GM13976 (cell line): ENCODE results near the gene KCNC4.

Experiments used
- DNase-seq: peaks from one replicate; pipeline ENCODE4 v3.0.0; 2012; ENCODE audit warnings: low spot score
- in situ Hi-C: fragments of 300-500 bp; cut with MboI; formaldehyde crosslinking; loops from one replicate; pipeline ENCODE4 v1.12.0; 2022; ENCODE audit warnings: low sequenced_read_pairs, mixed read lengths, inconsistent platforms; ENCODE audit not compliant: unreplicated experiment
- TF ChIP-seq, protein P1 (sequence below): IDR thresholded peaks from 2 replicates; pipeline ENCODE4 v1.5.1; 2012; ENCODE audit warnings: borderline replicate concordance, mild to moderate bottlenecking; ENCODE audit not compliant: insufficient read depth; ENCODE audit errors: extremely low read depth, missing control alignments, control extremely low read depth

The KCNC4 gene

DNA sequence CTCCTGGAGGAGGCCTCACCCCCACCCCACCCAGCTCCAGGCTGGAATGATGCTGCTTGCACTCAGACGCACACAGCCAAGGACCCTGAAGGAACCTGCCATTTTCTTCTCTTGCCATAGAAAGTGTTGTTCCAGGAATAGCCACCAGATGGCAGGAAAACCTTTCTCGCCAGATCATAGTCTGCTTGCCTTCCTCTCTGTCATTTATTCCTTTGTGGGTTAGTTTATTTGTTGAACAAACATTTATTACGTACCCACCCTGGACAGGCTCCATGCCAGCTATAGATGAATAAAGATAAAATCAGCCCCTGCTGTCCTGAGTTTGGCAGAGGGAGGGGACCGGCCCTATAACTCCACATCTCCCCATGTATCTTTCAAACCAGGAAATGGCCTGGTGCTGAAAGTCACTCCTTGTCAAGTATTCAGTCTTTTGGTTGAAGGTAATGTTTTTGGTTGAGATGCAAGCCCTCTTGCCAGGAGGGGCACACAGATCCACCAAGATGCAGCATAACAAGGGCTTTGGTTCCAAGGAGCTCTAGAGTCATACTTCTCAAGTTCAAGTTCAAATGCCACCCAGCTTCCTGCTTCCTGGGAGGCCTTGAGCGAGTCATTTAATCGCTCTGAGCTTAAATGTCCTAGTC lies 7.0 kb upstream of the KCNC4 start:
- in situ Hi-C loops: loop anchor here (10.0 kb wide), 1 partner anchor 252 kb away; the partner anchor contains the start of gene PROK1
- peak; percentile 79 for DNase-seq
- TF ChIP-seq, protein P1, sequence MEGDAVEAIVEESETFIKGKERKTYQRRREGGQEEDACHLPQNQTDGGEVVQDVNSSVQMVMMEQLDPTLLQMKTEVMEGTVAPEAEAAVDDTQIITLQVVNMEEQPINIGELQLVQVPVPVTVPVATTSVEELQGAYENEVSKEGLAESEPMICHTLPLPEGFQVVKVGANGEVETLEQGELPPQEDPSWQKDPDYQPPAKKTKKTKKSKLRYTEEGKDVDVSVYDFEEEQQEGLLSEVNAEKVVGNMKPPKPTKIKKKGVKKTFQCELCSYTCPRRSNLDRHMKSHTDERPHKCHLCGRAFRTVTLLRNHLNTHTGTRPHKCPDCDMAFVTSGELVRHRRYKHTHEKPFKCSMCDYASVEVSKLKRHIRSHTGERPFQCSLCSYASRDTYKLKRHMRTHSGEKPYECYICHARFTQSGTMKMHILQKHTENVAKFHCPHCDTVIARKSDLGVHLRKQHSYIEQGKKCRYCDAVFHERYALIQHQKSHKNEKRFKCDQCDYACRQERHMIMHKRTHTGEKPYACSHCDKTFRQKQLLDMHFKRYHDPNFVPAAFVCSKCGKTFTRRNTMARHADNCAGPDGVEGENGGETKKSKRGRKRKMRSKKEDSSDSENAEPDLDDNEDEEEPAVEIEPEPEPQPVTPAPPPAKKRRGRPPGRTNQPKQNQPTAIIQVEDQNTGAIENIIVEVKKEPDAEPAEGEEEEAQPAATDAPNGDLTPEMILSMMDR: peak; percentile 65

DNA sequence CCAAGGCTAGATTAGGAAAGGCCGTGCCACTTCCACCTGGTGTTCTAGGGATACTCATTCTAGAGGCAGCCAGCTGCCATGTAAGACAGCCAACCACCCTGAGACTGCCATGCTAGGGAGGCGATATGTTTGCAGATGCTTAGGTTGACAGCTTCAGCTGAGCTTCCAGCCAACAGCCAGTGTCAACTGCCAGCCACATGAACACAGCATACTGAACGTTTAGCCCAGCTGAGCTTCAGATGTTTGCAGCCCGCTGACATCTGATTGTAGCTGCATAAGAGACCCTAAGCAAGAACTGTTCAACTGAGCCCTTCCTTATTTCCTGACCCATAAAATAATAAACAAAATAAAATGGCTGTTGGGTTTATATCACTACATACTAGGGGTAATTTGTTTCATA lies 5.0 kb upstream of the KCNC4 start:
- TF ChIP-seq, protein P1: no peak
- no peak for DNase-seq
- in situ Hi-C loops: loop anchor here (5.0 to 10.0 kb wide), 2 partner anchors 107 to 250 kb away; partner anchors contain the start of gene PROK1

DNA sequence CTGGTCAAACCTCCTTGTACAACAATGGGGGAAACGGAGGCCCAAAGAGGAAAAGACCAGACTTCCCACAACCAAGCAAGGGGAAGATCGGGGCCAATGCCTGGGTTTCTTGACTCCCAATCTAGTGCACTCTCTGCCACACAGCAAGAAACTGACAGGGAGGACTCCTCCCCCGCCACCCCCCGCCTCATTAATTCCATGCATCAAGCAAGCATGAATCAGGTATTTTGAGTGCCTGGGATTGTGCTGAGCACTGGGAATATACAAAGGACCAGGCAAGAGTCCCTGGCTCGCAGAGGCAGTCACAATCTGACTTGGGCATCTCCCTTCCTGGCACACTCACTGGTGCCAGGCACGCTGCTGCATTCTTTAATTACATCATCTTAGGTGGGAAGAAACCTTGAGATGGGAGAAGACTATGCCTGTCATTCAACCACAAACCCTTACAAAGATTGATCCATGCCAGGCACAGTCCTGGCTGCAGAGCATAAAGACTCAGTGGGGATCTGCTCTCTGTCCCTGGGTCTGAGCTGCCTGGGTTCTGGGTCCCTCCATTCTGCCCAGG lies 4.4 kb upstream of the KCNC4 start:
- DNase-seq: no peak
- in situ Hi-C loops: loop anchor here (5.0 to 10.0 kb wide), 2 partner anchors 107 to 249 kb away; partner anchors contain the start of gene PROK1
- TF ChIP-seq, protein P1: no peak

DNA sequence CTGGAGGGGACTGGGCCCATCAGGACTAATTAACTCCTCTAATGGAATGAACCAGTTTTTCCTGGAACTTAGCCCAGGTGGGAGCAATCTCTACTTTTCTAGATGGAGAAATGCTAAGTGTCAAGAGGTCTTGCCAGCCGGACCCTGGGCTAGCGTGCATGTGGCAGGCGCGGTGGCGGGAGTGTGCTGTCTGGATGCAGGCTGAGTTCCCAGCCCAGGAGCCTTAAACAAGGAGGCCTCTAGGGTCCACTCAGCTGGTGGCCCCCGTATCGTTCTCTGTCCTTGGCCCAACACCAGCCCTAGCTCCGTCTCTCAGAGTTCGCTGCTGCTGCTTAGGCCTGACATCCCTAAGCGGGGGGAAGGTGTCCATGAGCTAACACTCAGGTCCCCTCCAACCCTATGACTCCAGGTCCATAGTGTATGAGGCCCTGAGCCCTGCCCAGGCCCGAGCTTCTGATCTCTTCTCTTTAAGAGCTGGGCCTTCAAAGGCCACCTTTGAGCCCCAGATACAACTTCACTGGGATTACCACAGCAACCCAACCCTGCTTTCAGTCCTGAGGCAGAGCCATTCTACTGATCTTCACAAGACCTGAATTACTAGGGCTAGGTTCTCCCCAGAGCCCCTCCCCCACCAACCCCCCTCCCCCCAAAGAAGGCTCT lies 3.7 kb upstream of the KCNC4 start:
- in situ Hi-C loops: loop anchor here (5.0 to 10.0 kb wide), 2 partner anchors 106 to 248 kb away; partner anchors contain the start of gene PROK1
- no peak for DNase-seq
- TF ChIP-seq, protein P1: no peak

GRCh38 chr1:110207831-110208230 lies 2.3 kb upstream of the KCNC4 start:
- in situ Hi-C loops: loop anchor here (5.0 to 10.0 kb wide), 2 partner anchors 104 to 247 kb away; partner anchors contain the start of gene PROK1
- peak; percentile 80 for DNase-seq
- TF ChIP-seq, protein P1: peak; percentile 87

- in situ Hi-C loops: loop anchor here (5.0 to 10.0 kb wide), 2 partner anchors 103 to 246 kb away; partner anchors contain the start of gene PROK1
- no peak for DNase-seq
- TF ChIP-seq, protein P1: no peak
Observed at GRCh38 chr1:110208916-110209645, 1.0 kb upstream of the KCNC4 start.
